Loucy (cell line): ENCODE data around the gene CDK5R2.

Source experiments
- H2AFZ ChIP-seq: fragments of 200-600 bp; sonication (generic); 2 replicates; pipeline ENCODE4 v1.6.0; 2016; ENCODE audit warnings: antibody characterized with exemption, mild to moderate bottlenecking, low read length, moderate library complexity
- H3F3A ChIP-seq: fragments of 200-600 bp; 2 replicates; pipeline ENCODE4 v1.6.0; 2016; ENCODE audit warnings: antibody characterized with exemption, low read depth, mild to moderate bottlenecking
- H3K27me3 ChIP-seq: fragments of 200-600 bp; sonication (generic); 2 replicates; pipeline ENCODE4 v1.6.1; 2014; ENCODE audit warnings: low read length, mild to moderate bottlenecking; ENCODE audit not compliant: insufficient read depth, poor library complexity, severe bottlenecking
- H3K36me3 ChIP-seq: fragments of 200-600 bp; sonication (generic); 2 replicates; pipeline ENCODE4 v1.6.1; 2016; ENCODE audit warnings: low read length; ENCODE audit not compliant: insufficient read depth
- H3K4me1 ChIP-seq: fragments of 200-600 bp; sonication (generic); 2 replicates; pipeline ENCODE4 v1.5.1; 2014; ENCODE audit warnings: low read length, mild to moderate bottlenecking; ENCODE audit not compliant: insufficient read depth, poor library complexity, severe bottlenecking
- H3K4me2 ChIP-seq: fragments of 200-600 bp; sonication (generic); 2 replicates; pipeline ENCODE4 v1.6.0; 2014; ENCODE audit warnings: antibody characterized with exemption, low read length, low read depth, mild to moderate bottlenecking; ENCODE audit not compliant: poor library complexity, severe bottlenecking
- H3K4me3 ChIP-seq: fragments of 200-600 bp; sonication (generic); 2 replicates; pipeline ENCODE4 v1.5.1; 2014; ENCODE audit warnings: low read length, mild to moderate bottlenecking, mixed read lengths; ENCODE audit not compliant: poor library complexity, severe bottlenecking
- H3K79me2 ChIP-seq: fragments of 200-600 bp; sonication (generic); 2 replicates; pipeline ENCODE4 v1.6.1; 2014; ENCODE audit warnings: low read length; ENCODE audit not compliant: insufficient read depth
- H3K9ac ChIP-seq: fragments of 200-600 bp; sonication (generic); 2 replicates; pipeline ENCODE4 v1.6.0; 2014; ENCODE audit warnings: mild to moderate bottlenecking, low read depth, low read length, moderate library complexity; ENCODE audit not compliant: poor library complexity, severe bottlenecking
- H3K9me2 ChIP-seq: fragments of 200-600 bp; sonication (generic); replicated peaks from 2 replicates; pipeline ENCODE4 v1.6.1; 2016; ENCODE audit warnings: low read depth, low read length, mixed read lengths
- H3K9me3 ChIP-seq: fragments of 200-600 bp; sonication (generic); 2 replicates; pipeline ENCODE4 v1.6.1; 2014; ENCODE audit warnings: mild to moderate bottlenecking, antibody characterized with exemption, low read length, low read depth; ENCODE audit not compliant: insufficient read depth
- H4K20me1 ChIP-seq: fragments of 200-600 bp; sonication (generic); 2 replicates; pipeline ENCODE4 v1.6.0; 2014; ENCODE audit warnings: antibody characterized with exemption, low read length, mild to moderate bottlenecking; ENCODE audit not compliant: insufficient read depth, poor library complexity, severe bottlenecking
- CTCF ChIP-seq: fragments of 200-600 bp; sonication (generic); conservative IDR thresholded peaks from 2 replicates; pipeline ENCODE4 v1.5.1; 2014; ENCODE audit warnings: mild to moderate bottlenecking, antibody characterized with exemption, low read length
- EZH2phosphoT487 ChIP-seq: fragments of 200-600 bp; IDR thresholded peaks from 2 replicates; pipeline ENCODE4 v1.6.1; 2018; ENCODE audit warnings: antibody characterized with exemption, mild to moderate bottlenecking, moderate library complexity, borderline replicate concordance

Gene CDK5R2

GRCh38 chr2:218985021-218985324 lies 25.5 kb downstream of the CDK5R2 start, which contains the start of gene FEV:
Gene FEV, minus strand, starts transcription at chr2:218985184. Its CDS starts 109 bp downstream, at chr2:218985075.
- Histone ChIP-seq H3K4me1 (peaks cover 4% of the 10 kb centered on the region), H3K9me3 (no peaks in the 10 kb centered on the region), H3K36me3 (no peaks in the 10 kb centered on the region), H3K4me2 (peak within 1 kb of the TSS; percentile 73), H2AFZ (no peak within 1 kb of the TSS), H3K27me3 (no peaks in the 10 kb centered on the region), H3K9me2 (no peaks in the 10 kb centered on the region), H3F3A (no peaks in the 10 kb centered on the region), H3K9ac (peak within 1 kb of the TSS; percentile 23), H3K4me3 (peak within 1 kb of the TSS; percentile 64), H3K79me2 (no peaks in the 10 kb centered on the region), H4K20me1 (no peaks in the 10 kb centered on the region)
- TF ChIP-seq EZH2phosphoT487 (no peak), CTCF (no peak)

- Histone ChIP-seq H3K36me3 (no peaks in the 10 kb centered on the region), H3K4me1 (peaks cover 4% of the 10 kb centered on the region), H3K4me3 (peak overlapping the region; percentile 64), H3K9ac (no peak overlapping the region), H3K79me2 (no peaks in the 10 kb centered on the region), H3K9me3 (no peaks in the 10 kb centered on the region), H3K4me2 (peak overlapping the region; percentile 73), H2AFZ (no peak overlapping the region), H3F3A (no peaks in the 10 kb centered on the region), H4K20me1 (no peaks in the 10 kb centered on the region), H3K27me3 (no peaks in the 10 kb centered on the region), H3K9me2 (no peaks in the 10 kb centered on the region)
- TF ChIP-seq CTCF (no peak), EZH2phosphoT487 (no peak)
Measured at GRCh38 chr2:218985325-218986091, 26.0 kb downstream of the CDK5R2 start.

GRCh38 chr2:218986148-218986761 lies 26.8 kb downstream of the CDK5R2 start:
- Histone ChIP-seq H3K9me2 (no peaks in the 10 kb centered on the region), H3K79me2 (no peaks in the 10 kb centered on the region), H3K4me3 (no peak overlapping the region), H3F3A (no peaks in the 10 kb centered on the region), H3K27me3 (no peaks in the 10 kb centered on the region), H2AFZ (no peak overlapping the region), H3K36me3 (no peaks in the 10 kb centered on the region), H3K4me2 (no peak overlapping the region), H3K9me3 (no peaks in the 10 kb centered on the region), H3K9ac (no peak overlapping the region), H3K4me1 (peaks cover 4% of the 10 kb centered on the region), H4K20me1 (no peaks in the 10 kb centered on the region)
- TF ChIP-seq CTCF (no peak), EZH2phosphoT487 (no peak)
